Skin of body (tissue), 2 donors: ENCODE measurements around the gene C22orf23. TPM values are rescaled to one million over a fixed set of nuclear protein-coding genes. Genes with fewer than 3 reads are reported as not detected.

Experiments used
- DNase-seq: peaks from one replicate; lab custom pipeline; 2025; lab: John Stamatoyannopoulos, UW
- total RNA-seq: library from RNA; depleted of rRNA; stranded (reverse); fragments of >200 nt; gene quantifications from one replicate; pipeline ENCODE4 v1.2.3, GENCODE V29; 2014

Gene C22orf23
- total RNA-seq = 0.20 TPM

- peak; percentile 93 for DNase-seq
Measured at GRCh38 chr22:37953437-37954179, at the start of gene C22orf23, which contains the start of gene POLR2F. Gene C22orf23, minus strand, starts transcription at chr22:37953601. Its CDS starts 452 bp downstream, at chr22:37953149. Gene POLR2F, plus strand, starts transcription at chr22:37953699. Its CDS starts 89 bp downstream, at chr22:37953788.

DNA sequence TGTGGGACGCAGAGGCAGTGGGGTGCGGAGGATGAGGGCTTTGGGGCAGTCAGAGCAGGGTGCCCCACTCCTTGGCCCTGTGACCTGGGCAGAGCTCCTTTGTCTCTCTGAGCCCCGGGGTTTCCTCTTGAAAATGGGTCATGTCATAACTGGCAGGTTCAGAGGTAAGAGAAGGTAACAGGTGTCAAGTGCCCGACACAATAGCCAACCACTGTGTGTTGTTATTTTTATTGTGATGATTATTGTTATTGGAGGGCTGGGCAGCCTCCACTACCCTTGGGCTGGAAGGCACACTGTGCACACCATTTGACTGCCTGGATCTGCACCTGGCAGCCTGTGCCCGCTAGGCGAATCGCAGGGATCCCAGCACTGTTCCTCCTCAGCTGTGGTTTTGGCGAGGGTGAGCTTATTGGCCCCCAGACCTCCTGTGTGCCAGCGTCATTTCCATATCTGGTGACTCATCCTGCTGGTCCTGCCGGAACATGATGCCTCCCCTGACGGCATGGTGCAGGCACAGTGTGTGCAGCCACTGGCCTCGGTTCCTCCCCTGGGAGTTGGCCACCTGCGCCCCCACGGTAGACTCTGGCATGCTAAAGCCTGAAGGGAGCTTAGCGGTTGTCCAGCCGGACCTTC is 46.4 kb upstream of the C22orf23 start:
- DNase-seq = no peak

GRCh38 chr22:37999236-37999635 is 45.8 kb upstream of the C22orf23 start:
- no peak for DNase-seq

DNA sequence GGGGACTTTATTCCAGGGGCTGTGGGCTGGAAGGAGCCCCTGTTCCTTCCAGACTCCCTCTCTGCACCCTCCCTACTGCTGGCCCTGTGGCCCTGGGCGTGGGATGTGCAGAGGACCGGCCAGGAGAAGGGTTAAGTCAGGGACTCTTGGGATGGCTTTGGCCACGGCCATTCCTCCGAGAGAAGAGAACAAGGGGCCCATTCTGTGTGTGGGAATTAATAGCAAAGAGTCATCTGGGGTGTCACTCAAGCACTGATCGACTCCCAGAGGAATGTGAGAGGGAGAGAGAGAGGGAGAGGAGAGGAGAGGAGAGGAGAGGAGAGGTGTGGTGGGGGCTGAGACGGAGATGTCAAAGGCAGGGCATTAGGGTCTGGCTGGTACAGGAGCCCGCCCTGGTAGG is 45.1 kb upstream of the C22orf23 start:
- DNase-seq = no peak

DNA sequence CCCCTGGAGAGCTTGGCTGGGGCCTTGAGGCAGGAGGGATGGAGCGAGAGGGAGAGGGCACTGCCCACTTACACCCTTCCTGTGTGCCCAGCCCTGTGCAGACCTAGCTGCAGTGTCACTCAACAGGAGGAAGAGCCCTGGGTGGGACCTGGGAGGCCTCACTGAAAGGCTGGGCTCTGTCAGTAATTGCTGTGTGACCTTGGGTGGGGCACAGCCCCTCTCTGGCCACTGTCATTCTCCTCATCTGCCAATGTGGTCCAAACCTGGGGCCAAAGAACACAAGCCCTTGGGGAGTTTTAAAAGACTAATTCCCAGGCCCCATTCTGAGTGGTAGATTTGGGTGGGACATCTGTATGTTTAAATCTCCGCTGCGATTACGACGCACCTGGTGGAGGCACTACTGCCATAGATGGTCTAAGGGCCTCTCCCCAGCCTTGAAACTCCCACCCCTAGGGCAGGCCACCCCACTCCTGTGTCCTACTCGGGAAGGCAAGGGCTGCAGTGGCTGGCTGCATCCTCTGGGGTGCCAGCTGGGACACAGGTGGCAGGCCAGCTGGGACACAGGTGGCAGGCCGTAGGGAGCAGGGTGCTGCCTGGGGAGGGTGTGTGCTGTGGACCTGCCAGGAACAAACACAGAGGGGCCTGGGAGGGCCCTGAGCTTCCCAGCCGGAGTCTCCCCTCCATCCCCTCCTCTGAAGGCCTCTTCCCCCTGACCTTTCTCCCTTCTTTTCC is 43.3 kb upstream of the C22orf23 start:
- DNase-seq = no peak

GRCh38 chr22:37996079-37996478 is 42.7 kb upstream of the C22orf23 start:
- DNase-seq = peak; percentile 17

- DNase-seq = no peak
Measured at GRCh38 chr22:37995460-37995859, 42.1 kb upstream of the C22orf23 start.

DNA sequence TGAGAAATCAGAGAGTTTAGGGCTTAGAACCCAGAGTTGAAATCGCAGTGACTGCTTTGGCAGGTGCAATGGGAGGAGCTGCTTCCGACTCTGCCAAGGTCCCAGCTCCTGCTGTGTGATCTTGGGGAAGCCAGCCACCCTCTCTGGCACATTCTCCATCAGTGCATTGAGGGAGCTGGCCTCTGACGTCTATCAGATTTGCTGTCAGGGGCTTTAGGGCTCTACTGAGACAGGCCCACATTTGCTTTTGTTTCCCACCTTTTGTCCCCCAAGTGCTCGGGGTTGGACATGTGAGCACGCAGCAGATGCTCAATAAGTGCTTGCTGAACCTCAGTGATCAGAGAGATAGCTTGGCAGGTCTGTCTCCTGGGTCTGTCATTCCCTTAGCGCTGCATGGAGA is 41.6 kb upstream of the C22orf23 start:
- DNase-seq = no peak

DNA sequence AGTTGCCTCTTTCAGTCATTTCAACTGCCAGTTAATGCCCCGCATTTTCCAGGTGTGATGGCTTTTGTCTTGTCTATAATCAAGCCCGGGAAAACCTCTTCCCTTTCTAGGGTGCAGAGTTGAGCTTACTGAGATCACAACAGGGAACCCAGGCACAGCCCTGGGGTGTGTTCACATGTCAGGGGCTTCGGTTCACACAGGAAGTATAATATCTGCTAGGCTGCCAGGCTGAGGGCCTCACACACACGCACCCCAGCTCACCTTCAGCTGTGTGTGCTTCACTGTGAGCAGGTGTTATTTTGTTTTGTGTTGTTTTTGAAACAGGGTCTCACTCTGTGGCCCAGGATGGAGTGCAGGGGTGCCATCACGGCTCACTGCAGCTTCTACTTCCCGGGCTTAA is 40.6 kb upstream of the C22orf23 start:
- DNase-seq = no peak

DNA sequence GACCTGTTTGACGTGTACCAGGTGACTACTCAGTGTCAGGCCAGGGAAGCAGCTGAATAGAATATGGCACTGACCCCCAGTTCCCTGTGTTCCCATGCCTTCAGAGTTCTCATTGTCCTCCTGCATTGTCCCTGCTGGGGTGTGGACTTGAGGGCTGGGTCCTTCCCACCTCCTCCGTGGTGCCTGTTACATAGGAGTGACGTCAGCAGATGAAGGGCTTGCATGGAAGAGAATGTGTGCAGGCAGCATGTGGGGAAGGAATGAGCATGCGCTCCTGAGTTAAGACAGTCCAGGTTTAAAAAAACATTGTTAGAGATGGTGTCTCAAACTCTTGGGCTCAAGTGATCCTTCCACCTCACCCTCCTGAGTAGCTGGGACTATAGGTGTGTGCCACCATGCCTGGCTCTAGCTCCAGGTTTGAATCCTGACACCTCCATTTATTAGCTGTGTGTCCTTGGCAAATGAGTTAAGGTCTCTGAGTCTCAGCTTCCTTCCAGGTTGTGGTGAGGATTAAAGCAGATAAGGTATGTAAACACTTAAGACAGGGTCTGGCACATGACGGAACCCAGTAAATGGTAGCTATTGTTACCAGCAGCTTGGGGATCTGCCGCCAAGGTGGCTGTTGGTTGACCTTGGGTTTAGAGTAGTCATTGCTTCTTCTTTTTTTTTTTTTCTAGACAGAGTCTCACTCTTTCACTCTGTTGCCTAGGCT is 38.5 kb upstream of the C22orf23 start:
- no peak for DNase-seq

GRCh38 chr22:37990862-37991261 is 37.5 kb upstream of the C22orf23 start:
- DNase-seq = no peak

DNA sequence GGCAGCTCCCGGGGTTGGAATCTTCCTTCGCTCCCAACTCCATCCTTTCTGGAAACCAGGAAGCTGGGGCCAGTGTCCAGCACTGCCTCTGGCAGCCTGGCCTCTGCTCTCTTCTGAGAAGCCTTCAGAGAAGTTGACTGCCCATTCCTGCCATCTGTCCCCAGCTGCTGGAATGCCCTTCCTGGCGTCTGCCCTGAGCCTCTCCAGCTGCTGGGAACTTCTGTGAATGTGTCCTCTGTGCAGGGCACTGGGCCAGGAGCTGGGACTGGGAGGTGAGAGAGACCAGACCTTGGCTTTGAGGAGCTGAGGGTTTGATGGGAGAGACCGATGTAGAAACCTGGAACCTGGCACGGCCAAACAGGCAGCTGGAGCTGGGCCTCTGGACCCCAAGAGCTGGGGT is 36.9 kb upstream of the C22orf23 start:
- DNase-seq = no peak

DNA sequence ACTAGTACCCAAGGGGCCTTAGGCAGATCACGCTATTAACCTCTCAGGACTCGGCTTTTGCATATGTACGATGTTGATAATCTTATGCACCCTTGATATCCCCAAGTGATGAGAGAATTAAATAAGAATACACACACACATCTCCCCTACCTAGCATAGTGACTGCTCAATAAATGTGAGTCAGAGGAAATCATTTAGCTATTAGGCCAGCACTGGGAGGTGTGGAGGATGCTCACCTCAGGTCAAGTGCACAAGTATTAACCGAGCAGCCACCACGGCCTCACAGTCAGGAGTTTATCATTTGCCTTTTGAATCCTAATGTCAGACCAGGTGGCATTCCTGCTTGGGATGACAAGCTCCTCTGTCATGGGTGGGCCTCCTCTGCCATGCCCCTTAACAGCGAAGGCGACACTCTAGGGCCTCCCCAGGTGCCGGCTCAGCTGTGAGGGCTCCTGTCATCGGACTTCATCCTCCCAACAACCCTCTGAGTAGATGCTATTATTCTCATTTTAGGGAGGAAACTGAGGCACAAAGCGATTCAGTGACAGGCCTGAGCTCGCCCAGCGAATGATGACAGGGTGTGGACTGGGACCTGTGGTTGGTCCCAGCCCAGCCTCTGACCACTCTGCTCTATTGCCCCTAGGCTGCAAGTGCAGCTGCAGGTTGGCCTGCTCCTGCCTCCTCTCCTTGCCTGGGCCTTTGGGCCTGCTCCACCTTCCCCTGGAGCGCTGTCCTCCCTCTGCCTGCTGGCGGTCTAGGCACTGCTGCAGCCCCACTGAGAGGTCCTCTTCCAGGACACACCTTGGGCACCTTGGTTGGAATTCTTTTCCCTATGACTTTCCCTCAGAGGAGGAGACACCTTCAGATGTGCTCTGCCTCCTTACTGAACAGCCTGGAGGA is 36.0 kb upstream of the C22orf23 start:
- DNase-seq = no peak

DNA sequence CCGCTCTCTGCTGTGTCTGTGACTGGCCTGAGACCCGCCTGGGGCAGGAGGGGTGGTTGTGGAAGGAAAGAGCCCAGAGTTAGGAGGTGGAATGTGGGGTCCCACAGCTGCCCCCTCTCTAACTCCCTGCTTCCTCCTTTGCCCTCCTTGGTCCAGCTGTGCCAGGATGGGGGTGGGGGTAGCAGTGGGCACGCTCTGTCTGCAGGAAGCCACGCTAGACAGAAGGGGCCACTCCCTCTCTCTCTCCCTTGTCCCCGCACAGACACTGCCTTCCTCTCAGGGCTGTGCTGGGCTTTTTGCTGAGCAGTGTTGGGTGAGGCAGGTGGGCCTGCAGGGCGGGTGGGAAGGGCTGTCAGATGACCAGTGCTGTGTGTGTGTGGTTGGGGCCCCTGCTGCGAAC is 33.0 kb upstream of the C22orf23 start:
- no peak for DNase-seq

DNA sequence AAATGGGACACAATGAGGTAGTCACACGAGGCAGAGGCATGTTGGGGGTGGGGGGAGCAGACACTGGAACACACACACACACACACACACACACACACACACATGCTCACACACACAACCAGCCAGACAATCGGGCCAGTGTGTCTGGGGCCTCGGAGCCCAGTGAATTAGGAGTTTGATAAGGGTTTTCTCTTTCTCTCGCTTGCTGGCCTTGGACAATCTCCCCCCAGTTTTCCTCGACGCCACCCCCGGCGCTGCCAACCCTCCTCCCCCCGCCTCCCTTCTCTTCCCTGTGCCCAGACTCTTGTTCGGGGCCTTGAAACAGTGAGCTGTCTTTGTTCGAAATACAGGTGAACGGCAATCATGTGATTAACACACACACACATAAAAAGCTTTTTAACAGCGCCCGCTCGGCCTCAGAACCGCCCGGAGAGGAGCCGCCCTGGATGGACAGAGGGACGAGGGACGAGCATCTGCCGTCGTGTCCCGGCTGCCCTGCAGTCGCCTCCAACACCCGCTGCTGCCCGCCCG is 32.4 kb upstream of the C22orf23 start:
- DNase-seq = no peak

DNA sequence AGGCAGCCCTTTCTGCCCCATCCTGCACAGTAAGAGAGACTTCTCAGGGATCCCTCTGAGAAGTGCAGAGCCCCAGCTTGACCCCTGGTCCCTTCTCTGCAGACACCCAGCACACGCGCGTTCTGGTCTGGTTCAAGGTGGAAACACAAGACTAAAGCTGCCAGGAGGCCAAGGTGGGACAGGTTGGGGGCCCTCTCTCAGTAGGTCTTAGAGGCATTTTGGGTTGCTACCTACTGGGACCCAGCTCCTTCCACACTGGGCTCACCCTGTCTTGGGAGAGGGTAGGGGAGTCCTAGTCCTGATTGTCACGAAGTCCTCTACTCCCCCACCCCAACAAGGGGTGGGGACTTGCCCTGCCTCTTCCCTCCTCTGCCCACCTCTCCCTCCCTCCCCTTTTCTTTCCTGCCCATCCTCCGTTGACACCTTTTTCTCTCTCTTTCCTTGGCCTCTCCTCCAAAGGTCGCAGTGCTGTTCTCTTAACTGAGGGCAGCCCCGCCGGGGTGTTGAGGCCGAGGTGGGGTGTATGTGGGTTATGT is 31.7 kb upstream of the C22orf23 start:
- DNase-seq = no peak

GRCh38 chr22:37983860-37984791 is 30.7 kb upstream of the C22orf23 start, which contains the start of gene SOX10:
Gene SOX10, minus strand, starts transcription at chr22:37984555. Its CDS starts 771 bp downstream, at chr22:37983784.
- DNase-seq = no peak

DNA sequence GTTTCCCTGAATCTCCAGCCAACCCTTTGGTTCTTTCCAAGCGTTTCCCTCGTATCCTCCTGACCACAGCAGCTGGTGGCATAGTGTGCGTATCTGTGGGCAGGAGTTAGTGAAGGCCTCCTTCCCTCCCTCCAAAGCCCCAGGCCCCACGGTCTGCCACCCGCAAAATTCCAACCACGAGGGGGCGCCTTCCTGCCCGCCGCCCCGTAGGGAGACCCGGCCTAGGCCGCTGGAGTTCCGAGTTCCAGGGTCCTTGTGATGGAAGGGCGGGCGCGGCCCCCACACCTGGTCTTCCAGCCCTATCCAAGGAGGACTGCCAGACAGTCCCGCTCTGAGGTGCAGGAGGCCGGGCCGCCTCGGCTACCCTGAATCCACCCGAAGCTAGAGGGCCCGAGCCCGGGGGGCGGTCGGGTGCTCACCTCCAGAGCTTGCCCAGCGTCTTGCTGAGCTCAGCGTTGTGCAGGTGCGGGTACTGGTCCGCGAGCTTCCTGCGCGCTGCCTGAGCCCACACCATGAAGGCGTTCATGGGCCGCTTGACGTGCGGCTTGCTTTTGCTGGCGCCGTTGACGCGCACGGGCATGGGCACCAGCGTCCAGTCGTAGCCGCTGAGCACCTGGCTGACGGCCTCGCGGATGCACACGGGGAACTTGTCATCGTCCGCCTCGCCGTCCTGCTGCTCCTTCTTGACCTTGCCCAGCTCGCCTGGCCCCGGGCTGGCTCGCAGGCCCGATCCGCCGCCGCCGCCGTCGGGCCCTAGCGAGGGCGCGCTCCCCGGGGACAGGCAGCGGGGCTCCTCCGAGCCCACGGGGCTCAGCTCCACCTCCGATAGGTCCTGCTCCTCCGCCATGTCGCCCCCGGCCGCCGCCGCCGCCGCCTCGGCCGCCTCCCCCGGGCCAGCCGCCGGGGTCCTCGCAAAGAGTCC is 29.8 kb upstream of the C22orf23 start:
- no peak for DNase-seq
